K562 (cell line): ENCODE data around the gene GLB1L3.

Source experiments
- EZH2 ChIP-seq: IDR thresholded peaks from 2 replicates; pipeline ENCODE4 v1.6.1; 2012; ENCODE audit warnings: low read depth, mild to moderate bottlenecking, inconsistent platforms, low read length, borderline replicate concordance
- FOXK1 ChIP-seq: sonication (generic); formaldehyde crosslinking; IDR thresholded peaks from 2 replicates; pipeline ENCODE4 v1.8.0; 2022; ENCODE audit warnings: missing genetic modification reagents, mild to moderate bottlenecking, borderline replicate concordance
- MAZ ChIP-seq, 2 experiments: fragments of 450-650 bp in 1 of 2; sonication (generic) in 1 of 2; formaldehyde crosslinking; IDR thresholded peaks in 1 of 2; conservative IDR thresholded peaks in 1 of 2; 2 replicates each; pipeline versions ENCODE4 v1.4.0 to v1.5.0; 2020; ENCODE audit warnings: mild to moderate bottlenecking in 1 of 2, missing genetic modification reagents in 1 of 2
- POLR2A ChIP-seq: fragments of 450-650 bp; conservative IDR thresholded peaks from 2 replicates; pipeline ENCODE4 v1.6.1; 2016
- SMC3 ChIP-seq: conservative IDR thresholded peaks from 2 replicates; pipeline ENCODE4 v1.6.1; 2011; ENCODE audit warnings: low read depth, low read length, improper control_type of control experiment; ENCODE audit not compliant: insufficient read depth
- TOE1 ChIP-seq, 2 experiments: fragments of 450-650 bp in 1 of 2; sonication (generic) in 1 of 2; formaldehyde crosslinking in 1 of 2; IDR thresholded peaks; 2 replicates each; pipeline versions ENCODE4 v1.7.1 to v1.8.0; 2016 to 2022; ENCODE audit warnings: borderline replicate concordance in 2 of 2, mild to moderate bottlenecking in 2 of 2, antibody characterized with exemption in 1 of 2, inconsistent platforms in 1 of 2, low read depth in 1 of 2, missing genetic modification reagents in 1 of 2, moderate library complexity in 1 of 2
- TF ChIP-seq, protein P1 (sequence below): sonication (generic); formaldehyde crosslinking; IDR thresholded peaks from 2 replicates; pipeline ENCODE4 v1.8.0; 2022; ENCODE audit warnings: missing genetic modification reagents, mild to moderate bottlenecking, borderline replicate concordance
- TF ChIP-seq, protein P2 (sequence below), 3 experiments: IDR thresholded peaks in 2 of 3; conservative IDR thresholded peaks in 1 of 3; 2 replicates each; pipeline ENCODE4 v1.5.1; 2011 to 2012; ENCODE audit warnings: low read length in 3 of 3, mild to moderate bottlenecking in 3 of 3, control low read depth in 2 of 3, improper control_type of control experiment in 1 of 3, inconsistent platforms in 1 of 3, low read depth in 1 of 3, mixed read lengths in 1 of 3, moderate library complexity in 1 of 3; ENCODE audit not compliant: insufficient read depth in 2 of 3

DNA sequence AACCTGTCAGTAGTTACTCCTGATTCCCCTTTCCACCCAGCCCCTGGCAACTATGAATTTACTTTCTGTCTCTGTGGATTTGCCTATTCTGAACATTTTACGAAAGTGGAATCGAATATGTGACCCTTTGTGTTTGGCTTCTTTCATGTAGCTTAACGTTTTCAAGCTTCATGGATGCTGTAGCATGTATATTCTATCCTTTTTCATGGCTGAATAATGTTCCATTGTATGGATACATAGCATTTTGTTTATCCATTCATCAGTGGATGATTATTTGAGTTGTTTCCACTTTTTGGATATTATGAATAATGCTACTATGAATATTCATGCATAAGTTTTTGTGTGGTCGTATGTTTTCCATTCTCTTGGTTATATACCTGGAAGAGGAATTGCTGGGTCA is 46.4 kb downstream of the GLB1L3 start:
- TF ChIP-seq FOXK1 (CRISPR knock-in tag) = no peak
- no peak for TF ChIP-seq SMC3
- TF ChIP-seq TOE1 (IDR thresholded peaks at IDR 0.05; ENCODE audit: borderline replicate concordance) = no peak
- no peak for TF ChIP-seq TOE1 (CRISPR knock-in tag; IDR thresholded peaks at IDR 0.05; ENCODE audit: borderline replicate concordance, low read depth)
- TF ChIP-seq, protein P1, sequence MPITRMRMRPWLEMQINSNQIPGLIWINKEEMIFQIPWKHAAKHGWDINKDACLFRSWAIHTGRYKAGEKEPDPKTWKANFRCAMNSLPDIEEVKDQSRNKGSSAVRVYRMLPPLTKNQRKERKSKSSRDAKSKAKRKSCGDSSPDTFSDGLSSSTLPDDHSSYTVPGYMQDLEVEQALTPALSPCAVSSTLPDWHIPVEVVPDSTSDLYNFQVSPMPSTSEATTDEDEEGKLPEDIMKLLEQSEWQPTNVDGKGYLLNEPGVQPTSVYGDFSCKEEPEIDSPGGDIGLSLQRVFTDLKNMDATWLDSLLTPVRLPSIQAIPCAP (CRISPR knock-in tag) = no peak
- TF ChIP-seq MAZ (CRISPR knock-in tag; conservative IDR thresholded peaks at IDR 0.05 in 1 of 2, IDR thresholded peaks at IDR 0.05 in 1 of 2) = no peak
- no peak for TF ChIP-seq POLR2A
- no peak for TF ChIP-seq EZH2
- TF ChIP-seq, protein P2, sequence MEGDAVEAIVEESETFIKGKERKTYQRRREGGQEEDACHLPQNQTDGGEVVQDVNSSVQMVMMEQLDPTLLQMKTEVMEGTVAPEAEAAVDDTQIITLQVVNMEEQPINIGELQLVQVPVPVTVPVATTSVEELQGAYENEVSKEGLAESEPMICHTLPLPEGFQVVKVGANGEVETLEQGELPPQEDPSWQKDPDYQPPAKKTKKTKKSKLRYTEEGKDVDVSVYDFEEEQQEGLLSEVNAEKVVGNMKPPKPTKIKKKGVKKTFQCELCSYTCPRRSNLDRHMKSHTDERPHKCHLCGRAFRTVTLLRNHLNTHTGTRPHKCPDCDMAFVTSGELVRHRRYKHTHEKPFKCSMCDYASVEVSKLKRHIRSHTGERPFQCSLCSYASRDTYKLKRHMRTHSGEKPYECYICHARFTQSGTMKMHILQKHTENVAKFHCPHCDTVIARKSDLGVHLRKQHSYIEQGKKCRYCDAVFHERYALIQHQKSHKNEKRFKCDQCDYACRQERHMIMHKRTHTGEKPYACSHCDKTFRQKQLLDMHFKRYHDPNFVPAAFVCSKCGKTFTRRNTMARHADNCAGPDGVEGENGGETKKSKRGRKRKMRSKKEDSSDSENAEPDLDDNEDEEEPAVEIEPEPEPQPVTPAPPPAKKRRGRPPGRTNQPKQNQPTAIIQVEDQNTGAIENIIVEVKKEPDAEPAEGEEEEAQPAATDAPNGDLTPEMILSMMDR (IDR thresholded peaks at IDR 0.05 in 2 of 3, conservative IDR thresholded peaks at IDR 0.05 in 1 of 3; ENCODE audit: insufficient read depth in 2 of 3, low read depth in 1 of 3, low read length in 3 of 3) = no peak
